Caco-2 (cell line): ENCODE measurements around the gene C1QA. TPM values are rescaled to one million over a fixed set of nuclear protein-coding genes. Genes with fewer than 3 reads are reported as not detected.

Experiments used
- BruUV-seq: library from RNA; stranded (reverse); fragments of 400-500 nt; replicated peaks from 2 replicates; lab custom pipeline; 2021; lab: Mats Ljungman, UMichigan
- CTCF ChIA-PET: fragments of 300-600 bp; sonication (Branson Sonifier 250); formaldehyde crosslinking; loops from one replicate; lab custom pipeline; 2022; ENCODE audit warnings: antibody characterized with exemption; lab: Charles Lee
- POLR2A ChIA-PET: fragments of 300-600 bp; sonication (Branson Sonifier 250); formaldehyde crosslinking; loops from one replicate; lab custom pipeline; 2022; ENCODE audit warnings: antibody characterized with exemption; lab: Charles Lee
- DNase-seq, 2 experiments: peaks; one replicate each; pipeline versions ENCODE4 v3.0.0 to v3.0.0-alpha.2; 2020 to 2022
- H3K27me3 ChIP-seq: replicated peaks from 2 replicates; pipeline ENCODE4 v1.6.0; 2011; ENCODE audit warnings: low read length; ENCODE audit not compliant: control insufficient read depth, insufficient read depth
- H3K36me3 ChIP-seq: 2 replicates; pipeline ENCODE4 v1.5.1; 2011; ENCODE audit warnings: low read length; ENCODE audit not compliant: control insufficient read depth, insufficient read depth
- H3K4me1 ChIP-seq: fragments of 250-450 bp; sonication (Bioruptor Pico); 2 replicates; pipeline ENCODE4 v1.5.1; 2020; ENCODE audit warnings: mild to moderate bottlenecking
- H3K4me3 ChIP-seq: 2 replicates; pipeline ENCODE4 v1.5.1; 2011; ENCODE audit warnings: low read depth, mild to moderate bottlenecking, control low read depth, low read length
- H3K9me3 ChIP-seq: fragments of 250-450 bp; sonication (Bioruptor Pico); 2 replicates; pipeline ENCODE4 v1.5.1; 2020; ENCODE audit warnings: mild to moderate bottlenecking, moderate library complexity
- H3K27ac Mint-ChIP-seq: one replicate; pipeline ENCODE4 v1.8.0; 2022; ENCODE audit warnings: mixed read lengths; ENCODE audit not compliant: unreplicated experiment
- H3K27me3 Mint-ChIP-seq: one replicate; pipeline ENCODE4 v1.8.0; 2022; ENCODE audit warnings: mixed read lengths; ENCODE audit not compliant: insufficient read depth, unreplicated experiment
- H3K36me3 Mint-ChIP-seq: one replicate; pipeline ENCODE4 v1.8.0; 2022; ENCODE audit warnings: mild to moderate bottlenecking, mixed read lengths; ENCODE audit not compliant: insufficient read depth, unreplicated experiment
- H3K4me1 Mint-ChIP-seq: one replicate; pipeline ENCODE4 v1.8.0; 2022; ENCODE audit warnings: low read depth, mixed read lengths; ENCODE audit not compliant: unreplicated experiment
- H3K4me3 Mint-ChIP-seq: one replicate; pipeline ENCODE4 v1.8.0; 2022; ENCODE audit warnings: mild to moderate bottlenecking, moderate library complexity, mixed read lengths; ENCODE audit not compliant: unreplicated experiment
- H3K9me3 Mint-ChIP-seq: one replicate; pipeline ENCODE4 v1.8.0; 2022; ENCODE audit warnings: mixed read lengths; ENCODE audit not compliant: unreplicated experiment
- CTCF ChIP-seq, 2 experiments: fragments of 200-600 bp in 1 of 2; IDR thresholded peaks; 1 replicate in 1 of 2; 2 replicates in 1 of 2; pipeline versions ENCODE4 v1.5.1 to v1.8.0; 2011 to 2022; ENCODE audit warnings: antibody characterized with exemption in 1 of 2, control low read depth in 1 of 2, inconsistent platforms in 1 of 2, low read depth in 1 of 2, low read length in 1 of 2, mild to moderate bottlenecking in 1 of 2, moderate library complexity in 1 of 2; ENCODE audit not compliant: insufficient read depth in 1 of 2, severe bottlenecking in 1 of 2, unreplicated experiment in 1 of 2
- intact Hi-C: fragments of 100-400 bp; cut with micrococcal nuclease; formaldehyde crosslinking; loops from one replicate; pipeline ENCODE4 v1.10.0; 2022; ENCODE audit not compliant: unreplicated experiment
- total RNA-seq: library from RNA; stranded (reverse); gene quantifications from 2 replicates; pipeline ENCODE4 v1.2.3, GENCODE V29; 2022

C1QA gene
- total RNA-seq, 1 experiment from 2014 or later: not detected

GRCh38 chr1:22591576-22591975, 44.9 kb upstream of the C1QA start:
- H3K4me3 Mint-ChIP-seq: no peak overlapping the region
- POLR2A ChIA-PET: no interaction called here
- H3K9me3 ChIP-seq: no peaks in the 10 kb centered on the region
- intact Hi-C loops: no loop called here
- H3K27me3 Mint-ChIP-seq: peaks cover 13% of the 10 kb centered on the region
- no peaks in the 10 kb centered on the region for H3K36me3 ChIP-seq
- H3K27me3 ChIP-seq: no peaks in the 10 kb centered on the region; the same call in 1 of the 2 replicates
- H3K4me1 ChIP-seq: no peaks in the 10 kb centered on the region
- no peaks in the 10 kb centered on the region for H3K4me1 Mint-ChIP-seq
- CTCF ChIA-PET: no interaction called here
- no peaks in the 10 kb centered on the region for H3K36me3 Mint-ChIP-seq
- H3K27ac Mint-ChIP-seq: no peak overlapping the region
- TF ChIP-seq CTCF (IDR thresholded peaks at IDR 0.05; ENCODE audit: insufficient read depth in 1 of 2, low read depth in 1 of 2, low read length in 1 of 2, severe bottlenecking in 1 of 2, unreplicated experiment in 1 of 2): no peak
- DNase-seq: no peak
- no peaks in the 10 kb centered on the region for H3K9me3 Mint-ChIP-seq
- BruUV-seq: no TSS peak
- no peak overlapping the region for H3K4me3 ChIP-seq

- no TSS peak for BruUV-seq
- Histone ChIP-seq H3K4me1 (no peaks in the 10 kb centered on the region), H3K9me3 (no peaks in the 10 kb centered on the region), H3K27me3 (no peaks in the 10 kb centered on the region; the same call in 1 of the 2 replicates), H3K4me3 (no peak overlapping the region), H3K36me3 (no peaks in the 10 kb centered on the region)
- intact Hi-C loops: no loop called here
- no peak for DNase-seq
- H3K36me3 Mint-ChIP-seq: no peaks in the 10 kb centered on the region
- ChIA-PET CTCF (interaction anchor here (0.6 kb wide), 1 partner anchor 294 kb away, joined by 3 read pairs; no protein-coding TSS in a partner anchor), POLR2A (no interaction called here)
- peaks cover 13% of the 10 kb centered on the region for H3K27me3 Mint-ChIP-seq
- TF ChIP-seq CTCF (IDR thresholded peaks at IDR 0.05; ENCODE audit: insufficient read depth in 1 of 2, low read depth in 1 of 2, low read length in 1 of 2, severe bottlenecking in 1 of 2, unreplicated experiment in 1 of 2): no peak
- no peaks in the 10 kb centered on the region for H3K4me1 Mint-ChIP-seq
- H3K9me3 Mint-ChIP-seq: no peaks in the 10 kb centered on the region
- H3K4me3 Mint-ChIP-seq: no peak overlapping the region
- H3K27ac Mint-ChIP-seq: no peak overlapping the region
Measured at GRCh38 chr1:22592051-22592450, 44.4 kb upstream of the C1QA start.

DNA sequence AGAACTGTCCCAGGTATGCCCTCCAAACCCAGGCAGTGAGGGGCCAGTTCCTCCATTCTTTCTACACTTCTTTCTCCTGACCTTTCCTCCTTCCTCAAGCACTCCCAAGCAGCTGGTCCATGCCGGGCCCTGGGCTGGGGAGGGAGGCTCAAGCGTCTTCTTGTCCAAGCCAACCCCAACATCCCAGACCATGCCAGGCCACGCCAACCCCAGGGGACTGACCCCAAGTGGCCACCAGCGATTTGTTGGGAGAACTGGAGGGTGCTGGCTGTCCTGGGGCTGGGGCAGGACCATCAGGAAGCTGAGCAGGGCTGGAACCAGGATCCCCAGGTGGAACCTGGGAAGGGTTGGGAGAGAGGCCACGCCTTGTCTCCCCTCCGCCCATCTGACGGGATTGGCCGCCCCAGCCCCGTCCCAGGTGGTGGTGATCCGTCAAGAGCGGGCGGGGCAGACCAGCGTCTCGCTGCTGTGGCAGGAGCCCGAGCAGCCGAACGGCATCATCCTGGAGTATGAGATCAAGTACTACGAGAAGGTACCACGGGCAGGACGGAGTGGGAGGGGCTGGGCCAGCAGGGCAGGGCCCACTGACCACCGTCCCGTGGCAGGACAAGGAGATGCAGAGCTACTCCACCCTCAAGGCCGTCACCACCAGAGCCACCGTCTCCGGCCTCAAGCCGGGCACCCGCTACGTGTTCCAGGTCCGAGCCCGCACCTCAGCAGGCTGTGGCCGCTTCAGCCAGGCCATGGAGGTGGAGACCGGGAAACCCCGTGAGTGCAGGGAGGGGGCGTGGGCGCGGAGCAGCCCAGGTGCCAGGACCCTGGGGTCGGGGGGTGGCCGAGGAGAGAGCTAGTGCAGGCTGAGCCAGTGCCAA, 43.3 kb upstream of the C1QA start:
- intact Hi-C loops: no loop called here
- no peaks in the 10 kb centered on the region for H3K9me3 ChIP-seq
- no peak for TF ChIP-seq CTCF (IDR thresholded peaks at IDR 0.05; ENCODE audit: insufficient read depth in 1 of 2, low read depth in 1 of 2, low read length in 1 of 2, severe bottlenecking in 1 of 2, unreplicated experiment in 1 of 2)
- H3K4me1 ChIP-seq: no peaks in the 10 kb centered on the region
- Mint-ChIP-seq H3K27ac (no peak overlapping the region), H3K27me3 (peaks cover 13% of the 10 kb centered on the region), H3K4me3 (no peak overlapping the region), H3K4me1 (no peaks in the 10 kb centered on the region), H3K9me3 (no peaks in the 10 kb centered on the region), H3K36me3 (no peaks in the 10 kb centered on the region)
- H3K36me3 ChIP-seq: no peaks in the 10 kb centered on the region
- no TSS peak for BruUV-seq
- H3K27me3 ChIP-seq: no peaks in the 10 kb centered on the region; the same call in 1 of the 2 replicates
- POLR2A ChIA-PET: no interaction called here
- CTCF ChIA-PET: no interaction called here
- DNase-seq: peak; percentile 40 to 47
- H3K4me3 ChIP-seq: no peak overlapping the region; the same call in 1 of the 2 replicates
